Heart right ventricle (tissue), 16 donors: ENCODE data around the gene HEATR1. TPM values are rescaled to one million over a fixed set of nuclear protein-coding genes. Genes with fewer than 3 reads are reported as not detected.
"Not testable (repeated sequence)": the region's sequence is repeated elsewhere in the genome, so short reads cannot be mapped to it uniquely, and the experiment has no call there.

Experiments
- ATAC-seq, 8 donors: fragments of 200-7000 bp; cut with Tn5 transposase; one replicate each; pipeline ENCODE4 v1.9.1; 2020; ENCODE audit warnings: mild to moderate bottlenecking in 8 of 8, moderate library complexity in 8 of 8, moderate number of reproducible peaks in 1 of 8
- DNase-seq, 2 donors: peaks; one replicate each; pipeline ENCODE4 v3.0.0-alpha.2; 2020
- H3K27ac ChIP-seq, 10 donors: fragments of 200-600 bp; sonication (generic) in 2 of 10; one replicate each; pipeline versions ENCODE4 v1.5.0 to v1.8.0; 2020 to 2022; ENCODE audit warnings: mild to moderate bottlenecking in 3 of 10
- H3K27me3 ChIP-seq, 7 donors: fragments of 200-600 bp; one replicate each; pipeline ENCODE4 v1.8.0; 2021 to 2022; ENCODE audit warnings: mild to moderate bottlenecking in 2 of 7
- H3K36me3 ChIP-seq, 9 donors: fragments of 200-600 bp; sonication (generic) in 1 of 9; one replicate each; pipeline versions ENCODE4 v1.5.0 to v1.8.0; 2020 to 2022; ENCODE audit warnings: mild to moderate bottlenecking in 2 of 9
- H3K4me1 ChIP-seq, 9 donors: fragments of 200-600 bp; sonication (generic) in 1 of 9; one replicate each; pipeline versions ENCODE4 v1.5.0 to v1.8.0; 2020 to 2022; ENCODE audit warnings: mild to moderate bottlenecking in 4 of 9
- H3K4me3 ChIP-seq, 10 donors: fragments of 200-600 bp; sonication (generic) in 2 of 10; one replicate each; pipeline versions ENCODE4 v1.5.0 to v1.8.0; 2020 to 2022; ENCODE audit warnings: mild to moderate bottlenecking in 7 of 10, moderate library complexity in 2 of 10
- H3K9me3 ChIP-seq, 11 donors: fragments of 200-600 bp in 10 of 11; sonication (generic) in 2 of 11; one replicate each; pipeline versions ENCODE4 v1.5.0 to v1.8.0; 2013 to 2022; ENCODE audit warnings: mild to moderate bottlenecking in 2 of 11, control low read depth in 1 of 11, moderate library complexity in 1 of 11
- CTCF ChIP-seq, 9 donors: fragments of 200-600 bp; sonication (generic) in 2 of 9; IDR thresholded peaks; one replicate each; pipeline versions ENCODE4 v1.5.0 to v1.8.0; 2021 to 2022; ENCODE audit warnings: antibody characterized with exemption in 9 of 9, mild to moderate bottlenecking in 5 of 9, moderate library complexity in 1 of 9
- WGBS, 2 donors: extraction: QIAGEN DNeasy Blood & Tissue Kit; methylation state at CpG; one replicate each; pipeline ENCODE4 v1.1.7; 2013; ENCODE audit warnings: inconsistent platforms in 1 of 2; 5-methylcytosine and 5-hydroxymethylcytosine counted together
- intact Hi-C, 10 donors: fragments of 100-400 bp; cut with DNase I; formaldehyde crosslinking; loops; one replicate each; pipeline versions ENCODE4 v1.11.1 to v1.14.2; 2022
- polyA plus RNA-seq, 2 donors: library from polyadenylated mRNA; stranded (reverse); fragments of 200-250 nt; gene quantifications; one replicate each; pipeline ENCODE4 v1.2.3, GENCODE V29; 2013
- total RNA-seq, 10 donors: library from RNA; stranded (reverse); fragmentation: NEBNext Ultra II Directional in 3 of 10; extraction: Animal tissue kit (Norgen Biotek cat#: 25700) in 3 of 10; gene quantifications; one replicate each; pipeline versions ENCODE4 v1.2.1 to v1.2.4, GENCODE V29; 2021 to 2023
- donor health status: Arrhythmogenic right ventricular cardiomyopathy.
- donor health status: ischemic (EF 13 %, LVEDD 7.1; RV severe dilation, severe dysfunction).
- donor health status: healthy with polysubstance abuse.
- donor health status: DM: no; HTN: yes; CAD: no.
- donor health status: DM: no; HTN: no; CAD: no.
- donor health status: ischemic (EF 25% LVEDD 6.9; RV normal size, moderate dysfunction).
- donor health status: ischemic (EF 25% LVEDD 5.7; RV mildly dilated, moderate dysfunction).
- donor health status: healthy.
- donor health status: DM: yes; HTN: yes; CAD: no.
- donor health status: Ischemic cardiomyopathy.
- donor health status: ischemic (EF 35%, LVEDD 5.7; RV mildly dilated, moderate dysfunction).
- donor health status: nonischemic (EF 11% LVEDD 7.7; RV severe dilation, severe dysfunction).
- donor health status: DM: yes; HTN: yes; CAD: no.
- donor health status: PGD.
- donor health status: ischemic (EF 29% LVEDD 5.4; RV normal size, mild dysfunction).
- donor health status: nonischemic (EF 23%, LVEDD 6.1; RV moderate dilation, normal function).

HEATR1 gene
- total and polyA plus RNA-seq, 12 donors = 2.2 to 15.5 (median 10.5) TPM

GRCh38 chr1:236581528-236581927, 22.8 kb downstream of the HEATR1 start:
- no peaks in the 10 kb centered on the region for H3K4me1 ChIP-seq
- ATAC-seq = peak in 5 of 8 donors; percentile 39 to 83 (median 79)
- TF ChIP-seq CTCF (IDR thresholded peaks at IDR 0.05) = no peak
- H3K27me3 ChIP-seq = no peaks in the 10 kb centered on the region
- peaks cover 0 to 100% (median 28%) of the 10 kb centered on the region in 9 donors for H3K36me3 ChIP-seq
- no peak for DNase-seq
- H3K9me3 ChIP-seq = no peaks in the 10 kb centered on the region
- intact Hi-C loops = loop anchor here in 1 of 10 donors (5.0 kb wide), 1 partner anchor 34 kb away; no protein-coding TSS in a partner anchor
- H3K27ac ChIP-seq = peak overlapping the region in 2 of 10 donors; percentile 4 to 33
- 70 to 80% methylated on average over 2 of the region's 2 CpGs for WGBS, 2 donors
- no peak overlapping the region for H3K4me3 ChIP-seq

GRCh38 chr1:236580404-236580803, 23.9 kb downstream of the HEATR1 start:
- not testable (repeated sequence) for H3K27me3 ChIP-seq, H3K4me1 ChIP-seq, H3K27ac ChIP-seq, H3K4me3 ChIP-seq, DNase-seq, H3K9me3 ChIP-seq, ATAC-seq
- peaks cover 0 to 100% (median 19%) of the 10 kb centered on the region in 9 donors for H3K36me3 ChIP-seq
- WGBS, 2 donors = 97 to 98% methylated on average over 3 of the region's 3 CpGs
- intact Hi-C loops = loop anchor here in 1 of 10 donors (5.0 kb wide), 1 partner anchor 33 kb away; no protein-coding TSS in a partner anchor

- Histone ChIP-seq H3K27me3 (no peaks in the 10 kb centered on the region), H3K9me3 (no peaks in the 10 kb centered on the region), H3K27ac (no peak overlapping the region), H3K4me3 (no peak overlapping the region), H3K4me1 (peaks cover 0 to 11% (median 0%) of the 10 kb centered on the region in 9 donors), H3K36me3 (peaks cover 0 to 100% (median 15%) of the 10 kb centered on the region in 9 donors)
- intact Hi-C loops = no loop called here
- 97 to 99% methylated on average over 3 of the region's 3 CpGs for WGBS, 2 donors
- ATAC-seq = no peak
- TF ChIP-seq CTCF (IDR thresholded peaks at IDR 0.05) = no peak
- DNase-seq = no peak
Observed at GRCh38 chr1:236578661-236579060, 25.7 kb downstream of the HEATR1 start.

- intact Hi-C loops = not testable (repeated sequence)
Observed at GRCh38 chr1:236577041-236577440, 27.3 kb downstream of the HEATR1 start.

GRCh38 chr1:236576004-236576403, 28.3 kb downstream of the HEATR1 start:
- H3K9me3 ChIP-seq = no peaks in the 10 kb centered on the region
- H3K27ac ChIP-seq = no peak overlapping the region
- intact Hi-C loops = no loop called here
- TF ChIP-seq CTCF (IDR thresholded peaks at IDR 0.05) = no peak
- ATAC-seq (no peak), DNase-seq (no peak)
- no peak overlapping the region for H3K4me3 ChIP-seq
- WGBS, 2 donors = 47 to 55% methylated on average over 2 of the region's 2 CpGs
- no peaks in the 10 kb centered on the region for H3K27me3 ChIP-seq
- H3K4me1 ChIP-seq = peaks cover 0 to 11% (median 0%) of the 10 kb centered on the region in 9 donors
- peaks cover 0 to 100% (median 27%) of the 10 kb centered on the region in 9 donors for H3K36me3 ChIP-seq

More at GRCh38 chr1:236577041-236577440, 27.3 kb downstream of the HEATR1 start:
- H3K9me3 ChIP-seq, DNase-seq, ATAC-seq, H3K4me3 ChIP-seq, H3K27ac ChIP-seq, H3K27me3 ChIP-seq: not testable (repeated sequence)
- peaks cover 0 to 11% (median 0%) of the 10 kb centered on the region in 9 donors for H3K4me1 ChIP-seq
- H3K36me3 ChIP-seq = peaks cover 0 to 100% (median 21%) of the 10 kb centered on the region in 9 donors
- 90 to 91% methylated on average over 7 of the region's 7 CpGs for WGBS, 2 donors
